GM20431 (cell line): ENCODE results near the gene ATP2B3.

ENCODE experiments used
- in situ Hi-C: fragments of 300-500 bp; cut with MseI, MboI; formaldehyde crosslinking; loops from one replicate; pipeline ENCODE4 v1.15.0; 2020; ENCODE audit warnings: low sequenced_read_pairs; ENCODE audit not compliant: unreplicated experiment

The ATP2B3 gene

GRCh38 chrX:153487590-153488071, 29.8 kb upstream of the ATP2B3 start:
- in situ Hi-C loops, result no loop called here

- in situ Hi-C loops, result no loop called here
Measured at GRCh38 chrX:153488231-153488914, 29.1 kb upstream of the ATP2B3 start.

GRCh38 chrX:153490217-153490930, 27.1 kb upstream of the ATP2B3 start:
- in situ Hi-C loops, result no loop called here

GRCh38 chrX:153491351-153491914, 26.0 kb upstream of the ATP2B3 start:
- in situ Hi-C loops, result no loop called here

GRCh38 chrX:153491918-153492317, 25.5 kb upstream of the ATP2B3 start:
- in situ Hi-C loops, result no loop called here

GRCh38 chrX:153492543-153492942, 24.9 kb upstream of the ATP2B3 start:
- in situ Hi-C loops, result no loop called here

- in situ Hi-C loops, result no loop called here
Measured at GRCh38 chrX:153493085-153493484, 24.4 kb upstream of the ATP2B3 start.

GRCh38 chrX:153494061-153494460, 23.4 kb upstream of the ATP2B3 start:
- in situ Hi-C loops, result no loop called here

- in situ Hi-C loops, result no loop called here
Measured at GRCh38 chrX:153494541-153495361, 22.7 kb upstream of the ATP2B3 start, which contains the start of gene BGN. BGN (plus strand) TSS chrX:153494980; CDS start chrX:153504632, 9,652 bp downstream.

GRCh38 chrX:153495362-153495751, 22.1 kb upstream of the ATP2B3 start:
- in situ Hi-C loops, result no loop called here

- in situ Hi-C loops, result no loop called here
Measured at GRCh38 chrX:153495903-153496589, 21.4 kb upstream of the ATP2B3 start.

- in situ Hi-C loops, result no loop called here
Measured at GRCh38 chrX:153496590-153496959, 20.9 kb upstream of the ATP2B3 start.

- in situ Hi-C loops, result no loop called here
Measured at GRCh38 chrX:153498453-153498852, 19.0 kb upstream of the ATP2B3 start.

- in situ Hi-C loops, result no loop called here
Measured at GRCh38 chrX:153499341-153499740, 18.1 kb upstream of the ATP2B3 start.

- in situ Hi-C loops, result no loop called here
Measured at GRCh38 chrX:153499876-153500275, 17.6 kb upstream of the ATP2B3 start.

GRCh38 chrX:153500676-153501280, 16.7 kb upstream of the ATP2B3 start:
- in situ Hi-C loops, result no loop called here

- in situ Hi-C loops, result no loop called here
Measured at GRCh38 chrX:153501530-153501929, 15.9 kb upstream of the ATP2B3 start.

GRCh38 chrX:153502131-153502530, 15.3 kb upstream of the ATP2B3 start:
- in situ Hi-C loops, result no loop called here

GRCh38 chrX:153502796-153503195, 14.6 kb upstream of the ATP2B3 start:
- in situ Hi-C loops, result no loop called here
